Stomach (tissue), 9 donors: Measurements from ENCODE around the gene SACS. TPM values are rescaled to one million over a fixed set of nuclear protein-coding genes. Genes with fewer than 3 reads are reported as not detected.

Experiments used
- DNase-seq, 2 donors: peaks; one replicate each; pipeline versions ENCODE4 v3.0.0 to v3.0.0-alpha.2; 2013 to 2019
- H3K27ac ChIP-seq, 5 donors: fragments of 200-600 bp in 4 of 5; sonication (generic) in 4 of 5; one replicate each; pipeline ENCODE4 v1.5.1; 2013 to 2019; ENCODE audit warnings: mild to moderate bottlenecking in 1 of 5, moderate library complexity in 1 of 5
- H3K27me3 ChIP-seq, 3 donors: fragments of 200-600 bp; sonication (generic); one replicate each; pipeline ENCODE4 v1.5.1; 2017 to 2019; ENCODE audit warnings: mixed run types in 1 of 3
- H3K36me3 ChIP-seq, 4 donors: fragments of 200-600 bp; sonication (generic); 1 replicate in 3 of 4; 2 replicates in 1 of 4; pipeline ENCODE4 v1.5.1; 2016 to 2019
- H3K4me1 ChIP-seq, 4 donors: fragments of 200-600 bp; sonication (generic); one replicate each; pipeline ENCODE4 v1.5.1; 2016 to 2019
- H3K4me3 ChIP-seq, 4 donors: fragments of 200-600 bp; sonication (generic) in 3 of 4; one replicate each; pipeline ENCODE4 v1.5.1; 2016 to 2019; ENCODE audit warnings: mild to moderate bottlenecking in 1 of 4
- H3K9me3 ChIP-seq, 4 donors: fragments of 200-600 bp; sonication (generic); one replicate each; pipeline ENCODE4 v1.5.1; 2016 to 2019
- EP300 ChIP-seq: sonication (generic); formaldehyde crosslinking; IDR thresholded peaks from one replicate; pipeline ENCODE4 v1.6.1; 2017; ENCODE audit warnings: antibody characterized with exemption
- POLR2A ChIP-seq, 4 donors: fragments of 450-650 bp; IDR thresholded peaks; one replicate each; pipeline ENCODE4 v1.6.1; 2016; ENCODE audit warnings: antibody characterized with exemption in 4 of 4, control low read depth in 2 of 4, mild to moderate bottlenecking in 1 of 4, moderate library complexity in 1 of 4
- POLR2AphosphoS5 ChIP-seq, 3 donors: sonication (generic); formaldehyde crosslinking; IDR thresholded peaks; one replicate each; pipeline ENCODE4 v1.6.1; 2016; ENCODE audit warnings: antibody characterized with exemption in 3 of 3
- WGBS, 5 donors: extraction: QIAGEN DNeasy Blood & Tissue Kit in 3 of 5; methylation state at CpG; one replicate each; pipeline versions ENCODE4 v1.1.5 to v1.1.7; 2013 to 2018; 5-methylcytosine and 5-hydroxymethylcytosine counted together
- intact Hi-C: fragments of 100-400 bp; cut with DNase I; formaldehyde crosslinking; loops from one replicate; pipeline ENCODE4 v1.15.1; 2023; ENCODE audit warnings: low total_unique reads
- polyA plus RNA-seq, 3 donors: library from polyadenylated mRNA; stranded (reverse); fragments of 200-250 nt; gene quantifications; one replicate each; pipeline ENCODE4 v1.2.3, GENCODE V29; 2013
- total RNA-seq, 5 donors: library from RNA; depleted of rRNA; stranded (reverse); fragments of >200 nt; gene quantifications; one replicate each; pipeline versions ENCODE4 v1.1.0 to v1.2.3, GENCODE V29; 2014 to 2016
- TF ChIP-seq, protein P1 (sequence below), 7 experiments: fragments of 450-650 bp in 4 of 7; fragments of 200-600 bp in 3 of 7; sonication (generic) in 3 of 7; IDR thresholded peaks; one replicate each; pipeline ENCODE4 v1.5.1; 2016 to 2019; ENCODE audit warnings: antibody characterized with exemption in 7 of 7, control low read depth in 2 of 7, mild to moderate bottlenecking in 1 of 7
- donor health status: healthy with polysubstance abuse.
- donor health status: Bipolar disorder and iron deficiency.
- donor health status: healthy.

The SACS gene
- total and polyA plus RNA-seq, 8 donors, result 1.1 to 34.0 (median 4.9) TPM

DNA sequence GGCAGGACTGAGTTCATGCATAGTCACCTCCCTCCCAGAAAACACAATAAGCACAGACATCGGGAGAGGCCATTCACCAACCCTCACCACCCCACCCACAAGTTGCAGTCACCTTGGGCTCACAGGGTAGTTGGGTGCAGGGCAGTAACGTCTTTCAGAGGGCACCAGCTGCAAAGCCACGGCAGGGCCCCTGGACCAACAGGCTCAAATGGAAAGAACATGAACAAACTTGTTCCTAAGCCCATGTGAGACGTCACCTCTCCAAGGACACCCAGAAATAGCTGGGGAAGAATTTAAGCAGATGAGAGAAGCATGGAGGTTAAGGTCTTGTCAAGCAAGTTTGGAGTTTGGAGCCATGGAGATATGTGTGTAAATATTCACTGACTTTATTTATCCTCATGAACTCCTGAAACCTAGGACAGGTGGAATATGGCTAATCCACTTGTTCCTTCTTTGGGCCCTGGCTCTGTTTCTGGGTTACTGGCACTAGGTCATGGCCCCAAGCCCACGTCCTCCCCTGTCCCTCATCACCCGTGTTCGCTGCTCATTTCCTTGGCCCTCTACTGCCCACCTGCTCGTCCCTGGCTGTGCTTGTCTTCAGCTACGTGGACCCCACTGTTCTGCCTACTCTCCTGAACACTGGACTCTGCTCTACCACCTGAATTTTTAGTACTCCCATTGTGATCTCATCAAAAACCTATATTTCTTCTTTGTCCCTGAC, 40.4 kb downstream of the SACS start:
- Histone ChIP-seq H3K4me3 (no peak overlapping the region), H3K27me3 (no peaks in the 10 kb centered on the region), H3K4me1 (no peaks in the 10 kb centered on the region), H3K27ac (no peak overlapping the region), H3K9me3 (no peaks in the 10 kb centered on the region), H3K36me3 (no peaks in the 10 kb centered on the region)
- no peak for TF ChIP-seq POLR2AphosphoS5 (IDR thresholded peaks at IDR 0.05)
- TF ChIP-seq, protein P1, sequence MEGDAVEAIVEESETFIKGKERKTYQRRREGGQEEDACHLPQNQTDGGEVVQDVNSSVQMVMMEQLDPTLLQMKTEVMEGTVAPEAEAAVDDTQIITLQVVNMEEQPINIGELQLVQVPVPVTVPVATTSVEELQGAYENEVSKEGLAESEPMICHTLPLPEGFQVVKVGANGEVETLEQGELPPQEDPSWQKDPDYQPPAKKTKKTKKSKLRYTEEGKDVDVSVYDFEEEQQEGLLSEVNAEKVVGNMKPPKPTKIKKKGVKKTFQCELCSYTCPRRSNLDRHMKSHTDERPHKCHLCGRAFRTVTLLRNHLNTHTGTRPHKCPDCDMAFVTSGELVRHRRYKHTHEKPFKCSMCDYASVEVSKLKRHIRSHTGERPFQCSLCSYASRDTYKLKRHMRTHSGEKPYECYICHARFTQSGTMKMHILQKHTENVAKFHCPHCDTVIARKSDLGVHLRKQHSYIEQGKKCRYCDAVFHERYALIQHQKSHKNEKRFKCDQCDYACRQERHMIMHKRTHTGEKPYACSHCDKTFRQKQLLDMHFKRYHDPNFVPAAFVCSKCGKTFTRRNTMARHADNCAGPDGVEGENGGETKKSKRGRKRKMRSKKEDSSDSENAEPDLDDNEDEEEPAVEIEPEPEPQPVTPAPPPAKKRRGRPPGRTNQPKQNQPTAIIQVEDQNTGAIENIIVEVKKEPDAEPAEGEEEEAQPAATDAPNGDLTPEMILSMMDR (IDR thresholded peaks at IDR 0.05), result no peak
- intact Hi-C loops, result no loop called here
- WGBS, 5 donors, result 73 to 87% (median 83%) methylated on average over 8 to 9 of the region's 9 CpGs
- no peak for DNase-seq

DNA sequence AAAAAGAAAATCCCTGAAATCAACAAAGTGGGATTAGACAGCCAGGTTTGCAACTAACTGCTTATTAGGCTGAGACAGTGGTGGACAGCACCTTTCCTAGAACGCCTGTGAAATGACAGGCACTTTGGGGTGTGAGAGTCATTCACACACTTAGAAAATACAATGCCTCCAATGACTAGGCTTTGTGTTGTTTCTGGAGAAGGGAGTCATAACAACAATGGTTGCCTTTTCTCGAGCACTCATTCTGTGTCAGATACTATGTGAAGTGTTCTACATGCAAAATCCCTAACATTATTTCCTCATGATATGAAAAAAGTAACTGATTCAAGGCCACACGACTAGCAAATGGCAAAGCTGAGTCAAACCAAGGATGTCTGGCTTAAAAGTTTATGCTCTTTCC, 41.2 kb downstream of the SACS start:
- no peak for DNase-seq
- 68 to 79% (median 78%) methylated on average over 3 of the region's 3 CpGs for WGBS, 5 donors
- no peaks in the 10 kb centered on the region for H3K9me3 ChIP-seq
- H3K36me3 ChIP-seq, result no peaks in the 10 kb centered on the region
- H3K4me3 ChIP-seq, result no peak overlapping the region
- H3K4me1 ChIP-seq, result no peaks in the 10 kb centered on the region
- intact Hi-C loops, result no loop called here
- no peaks in the 10 kb centered on the region for H3K27me3 ChIP-seq
- H3K27ac ChIP-seq, result no peak overlapping the region
- TF ChIP-seq EP300 (no peak), POLR2AphosphoS5 (IDR thresholded peaks at IDR 0.05) (no peak), POLR2A (IDR thresholded peaks at IDR 0.05) (no peak)
- TF ChIP-seq, protein P1 (IDR thresholded peaks at IDR 0.05), result no peak

DNA sequence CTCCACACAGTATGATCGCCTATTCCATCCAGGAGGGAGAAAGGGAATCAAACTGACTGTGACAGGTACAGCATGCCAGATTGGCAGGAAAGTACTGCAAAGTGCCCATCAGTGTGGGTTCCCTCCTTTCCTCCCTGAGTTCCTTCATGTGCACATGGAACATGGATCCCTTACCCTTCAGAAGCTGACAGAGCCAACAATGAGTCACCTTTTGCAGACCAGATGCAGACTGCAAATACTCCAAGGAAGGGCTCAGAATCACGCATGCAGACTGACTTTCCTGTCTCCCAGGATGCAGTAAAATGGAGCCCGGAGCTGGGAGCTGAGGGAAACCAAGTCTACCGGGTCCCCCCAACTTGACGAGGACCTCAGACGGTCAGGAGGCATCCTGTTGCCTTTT, 41.8 kb downstream of the SACS start:
- H3K27me3 ChIP-seq, result no peaks in the 10 kb centered on the region
- H3K4me1 ChIP-seq, result no peaks in the 10 kb centered on the region
- intact Hi-C loops, result no loop called here
- no peaks in the 10 kb centered on the region for H3K36me3 ChIP-seq
- no peak for DNase-seq
- TF ChIP-seq POLR2A (IDR thresholded peaks at IDR 0.05), result no peak
- TF ChIP-seq, protein P1 (IDR thresholded peaks at IDR 0.05), result no peak
- TF ChIP-seq POLR2AphosphoS5 (IDR thresholded peaks at IDR 0.05), result no peak
- no peak for TF ChIP-seq EP300
- H3K27ac ChIP-seq, result no peak overlapping the region
- no peak overlapping the region for H3K4me3 ChIP-seq
- H3K9me3 ChIP-seq, result no peaks in the 10 kb centered on the region
- WGBS, 5 donors, result 81 to 87% (median 82%) methylated on average over 5 to 6 of the region's 6 CpGs

DNA sequence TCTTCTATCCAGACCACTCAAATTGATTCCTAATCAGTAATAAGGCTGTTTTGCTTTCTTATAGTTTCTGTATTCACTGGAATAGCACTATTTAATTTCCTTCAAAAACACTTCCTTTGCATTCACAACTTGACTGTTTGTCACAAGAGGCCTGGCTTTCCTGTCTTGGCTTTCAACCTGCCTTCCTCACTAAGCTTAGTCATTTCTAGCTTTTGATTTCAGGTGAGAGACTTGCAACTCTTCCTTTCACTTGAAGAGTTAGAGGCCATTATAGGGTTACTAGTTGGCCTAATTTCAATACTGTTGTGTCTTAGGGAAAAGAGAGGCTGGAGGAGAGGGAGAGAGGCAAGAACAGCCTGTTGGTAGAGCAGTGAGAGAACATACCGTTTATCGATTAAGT, 47.0 kb downstream of the SACS start:
- Histone ChIP-seq H3K4me1 (peaks cover 0 to under 1% (median 0%) of the 10 kb centered on the region in 4 donors), H3K9me3 (no peaks in the 10 kb centered on the region), H3K27me3 (no peaks in the 10 kb centered on the region), H3K27ac (no peak overlapping the region), H3K4me3 (no peak overlapping the region), H3K36me3 (no peaks in the 10 kb centered on the region)
- TF ChIP-seq EP300, result no peak
- TF ChIP-seq POLR2AphosphoS5 (IDR thresholded peaks at IDR 0.05), result no peak
- TF ChIP-seq, protein P1 (IDR thresholded peaks at IDR 0.05), result no peak
- TF ChIP-seq POLR2A (IDR thresholded peaks at IDR 0.05), result no peak
- 84 to 96% (median 92%) methylated on average over 2 of the region's 2 CpGs for WGBS, 5 donors
- no peak for DNase-seq
- intact Hi-C loops, result no loop called here
